K562 (cell line): ENCODE results near the gene SCARF2. TPM values are rescaled to one million over a fixed set of nuclear protein-coding genes. Genes with fewer than 3 reads are reported as not detected.

Experiments used
- AFF4 ChIP-seq: sonication (generic); formaldehyde crosslinking; IDR thresholded peaks from 2 replicates; pipeline ENCODE4 v1.8.0; 2023; ENCODE audit warnings: mild to moderate bottlenecking, missing genetic modification reagents
- ARID3A ChIP-seq: IDR thresholded peaks from 2 replicates; pipeline ENCODE4 v1.6.1; 2012; ENCODE audit warnings: low read depth, low read length, improper control_type of control experiment, borderline replicate concordance
- CREB3L1 ChIP-seq: fragments of 450-650 bp; IDR thresholded peaks from 2 replicates; pipeline ENCODE4 v1.6.1; 2014; ENCODE audit warnings: low read depth, mild to moderate bottlenecking, moderate library complexity, borderline replicate concordance
- ESRRB ChIP-seq: fragments of 250-450 bp; sonication (Bioruptor Pico); IDR thresholded peaks from 2 replicates; pipeline ENCODE4 v1.5.0; 2020; ENCODE audit warnings: mild to moderate bottlenecking, moderate library complexity, borderline replicate concordance
- ILF3 ChIP-seq: fragments of 450-650 bp; IDR thresholded peaks from 2 replicates; pipeline ENCODE4 v1.6.1; 2018; ENCODE audit warnings: antibody characterized with exemption, mild to moderate bottlenecking, moderate library complexity, borderline replicate concordance
- KDM5B ChIP-seq: fragments of 200-600 bp; sonication (generic); IDR thresholded peaks from 2 replicates; pipeline ENCODE4 v1.6.1; 2012; ENCODE audit warnings: low read depth, mild to moderate bottlenecking, moderate library complexity, low read length, control low read depth, inconsistent platforms; ENCODE audit not compliant: insufficient replicate concordance
- KLF16 ChIP-seq: IDR thresholded peaks from 2 replicates; pipeline ENCODE4 v1.6.1; 2016; ENCODE audit warnings: antibody characterized with exemption
- MED1 ChIP-seq: sonication (generic); formaldehyde crosslinking; IDR thresholded peaks from 2 replicates; pipeline ENCODE4 v1.8.1; 2023; ENCODE audit warnings: missing genetic modification reagents, borderline replicate concordance
- SAFB ChIP-seq: fragments of 200-400 bp; formaldehyde crosslinking; IDR thresholded peaks from 2 replicates; pipeline ENCODE4 v1.6.1; 2017; ENCODE audit warnings: low read depth, low read length, borderline replicate concordance
- SMARCC2 ChIP-seq: fragments of 450-650 bp; IDR thresholded peaks from 2 replicates; pipeline ENCODE4 v1.6.1; 2017; ENCODE audit warnings: antibody characterized with exemption, moderate library complexity, mild to moderate bottlenecking, low read depth
- ZBTB8A ChIP-seq: fragments of 450-650 bp; IDR thresholded peaks from 2 replicates; pipeline ENCODE4 v1.6.1; 2018; ENCODE audit warnings: mild to moderate bottlenecking, moderate library complexity; ENCODE audit not compliant: partially characterized antibody
- ZHX1 ChIP-seq: fragments of 150-350 bp; conservative IDR thresholded peaks from 2 replicates; pipeline ENCODE4 v1.6.1; 2014; ENCODE audit warnings: low read length
- ZNF280A ChIP-seq: fragments of 450-650 bp; IDR thresholded peaks from 2 replicates; pipeline ENCODE4 v1.6.1; 2018; ENCODE audit warnings: mild to moderate bottlenecking, low read depth; ENCODE audit not compliant: partially characterized antibody
- polyA plus RNA-seq, 8 experiments: library from polyadenylated mRNA; depleted of rRNA in 4 of 8; stranded (reverse) in 5 of 8; unstranded in 3 of 8; fragments of >200 nt; fragmentation: Nextera tagmentation in 2 of 8; fragmentation: Illumina TruSeq in 1 of 8; extraction: Ambion mirVana in 2 of 8; extraction: Trizol in 1 of 8; gene quantifications; 2 replicates each; pipeline versions ENCODE4 v1.2.1 to v1.2.3, GENCODE V29; 2011 to 2014; ENCODE audit warnings: inconsistent platforms in 1 of 8, missing spikeins in 1 of 8
- total RNA-seq, 7 experiments: library from RNA; depleted of rRNA in 6 of 7; stranded (reverse); fragments of >200 nt in 6 of 7; fragmentation: Illumina TruSeq in 2 of 7; extraction: Trizol in 2 of 7; gene quantifications; 2 replicates each; pipeline versions ENCODE4 v1.2.1 to v1.2.3, GENCODE V29; 2011 to 2021; ENCODE audit warnings: low replicate concordance in 1 of 7

Gene SCARF2
- total and polyA plus RNA-seq, 9 of the 15 experiments (the other 6 are each of a cell fraction or from before 2014, with no cell fraction given) = 0.06 to 0.32 (median 0.21) TPM; not detected in 5

- TF ChIP-seq ILF3 (no peak), AFF4 (CRISPR knock-in tag) (no peak), ZNF280A (no peak), KLF16 (peak; percentile 97), ARID3A (no peak), SMARCC2 (no peak), SAFB (no peak), CREB3L1 (peak; percentile 38; the same call in 1 of the 2 replicates), KDM5B (peak; percentile 8), ZBTB8A (no peak), ESRRB (CRISPR knock-in tag) (no peak; the same call in 1 of the 2 replicates), MED1 (CRISPR knock-in tag) (no peak), ZHX1 (no peak; the same call in 1 of the 2 replicates)
Observed at GRCh38 chr22:20412474-20413216, 25.0 kb downstream of the SCARF2 start (continued).
